Measurements from ENCODE around the gene PDE3A.

PDE3A gene

DNA sequence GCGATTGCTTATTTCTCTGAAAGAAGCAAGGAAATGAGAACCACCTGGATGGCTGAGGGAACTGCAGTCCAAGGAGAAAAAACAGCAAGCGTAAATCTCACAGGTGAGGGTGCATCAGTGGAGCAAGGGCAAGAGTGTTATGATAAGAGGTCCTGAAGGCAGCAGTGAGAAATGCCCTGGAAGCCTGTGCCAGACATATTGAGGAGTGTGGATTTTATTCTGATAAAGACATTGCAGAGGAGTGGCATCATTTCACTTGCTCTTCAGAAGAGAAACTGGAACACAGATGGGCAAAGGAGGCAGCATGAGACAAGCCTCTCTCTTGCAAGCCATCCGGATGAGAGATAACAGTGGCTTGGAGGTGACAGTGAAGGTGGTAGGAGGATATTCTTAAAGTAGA, 78.5 kb downstream of the PDE3A start:
- in situ Hi-C loops (cut with MboI; ENCODE audit: low sequenced_read_pairs, unreplicated experiment), result no loop called here
- DNase-seq (ENCODE audit: low spot score), result no peak
- TF ChIP-seq, protein P1, sequence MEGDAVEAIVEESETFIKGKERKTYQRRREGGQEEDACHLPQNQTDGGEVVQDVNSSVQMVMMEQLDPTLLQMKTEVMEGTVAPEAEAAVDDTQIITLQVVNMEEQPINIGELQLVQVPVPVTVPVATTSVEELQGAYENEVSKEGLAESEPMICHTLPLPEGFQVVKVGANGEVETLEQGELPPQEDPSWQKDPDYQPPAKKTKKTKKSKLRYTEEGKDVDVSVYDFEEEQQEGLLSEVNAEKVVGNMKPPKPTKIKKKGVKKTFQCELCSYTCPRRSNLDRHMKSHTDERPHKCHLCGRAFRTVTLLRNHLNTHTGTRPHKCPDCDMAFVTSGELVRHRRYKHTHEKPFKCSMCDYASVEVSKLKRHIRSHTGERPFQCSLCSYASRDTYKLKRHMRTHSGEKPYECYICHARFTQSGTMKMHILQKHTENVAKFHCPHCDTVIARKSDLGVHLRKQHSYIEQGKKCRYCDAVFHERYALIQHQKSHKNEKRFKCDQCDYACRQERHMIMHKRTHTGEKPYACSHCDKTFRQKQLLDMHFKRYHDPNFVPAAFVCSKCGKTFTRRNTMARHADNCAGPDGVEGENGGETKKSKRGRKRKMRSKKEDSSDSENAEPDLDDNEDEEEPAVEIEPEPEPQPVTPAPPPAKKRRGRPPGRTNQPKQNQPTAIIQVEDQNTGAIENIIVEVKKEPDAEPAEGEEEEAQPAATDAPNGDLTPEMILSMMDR (IDR thresholded peaks at IDR 0.05; ENCODE audit: borderline replicate concordance, control extremely low read depth, extremely low read depth, insufficient read depth, missing control alignments), result no peak

DNA sequence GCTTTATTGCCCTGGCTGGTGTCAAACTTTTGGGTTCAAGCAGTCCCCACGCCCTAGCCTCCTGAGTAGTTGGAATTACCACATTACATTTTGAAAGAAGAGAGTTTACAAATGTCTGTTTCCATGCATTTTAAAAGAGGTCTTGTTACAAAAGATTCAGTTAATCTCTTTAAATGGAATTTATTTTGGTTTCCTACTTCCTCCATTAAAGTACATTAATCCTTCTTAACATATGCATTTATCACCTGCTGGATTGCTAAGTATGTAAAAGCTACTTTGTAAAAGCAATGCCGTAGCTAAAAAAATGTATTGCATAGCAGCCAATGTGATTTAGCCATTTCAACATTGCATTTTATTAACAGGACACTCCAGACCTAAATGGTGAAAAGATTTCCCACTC, 80.4 kb downstream of the PDE3A start:
- in situ Hi-C loops (cut with MboI; ENCODE audit: low sequenced_read_pairs, unreplicated experiment), result no loop called here
- DNase-seq (ENCODE audit: low spot score), result no peak
- TF ChIP-seq, protein P1 (IDR thresholded peaks at IDR 0.05; ENCODE audit: borderline replicate concordance, control extremely low read depth, extremely low read depth, insufficient read depth, missing control alignments), result no peak

DNA sequence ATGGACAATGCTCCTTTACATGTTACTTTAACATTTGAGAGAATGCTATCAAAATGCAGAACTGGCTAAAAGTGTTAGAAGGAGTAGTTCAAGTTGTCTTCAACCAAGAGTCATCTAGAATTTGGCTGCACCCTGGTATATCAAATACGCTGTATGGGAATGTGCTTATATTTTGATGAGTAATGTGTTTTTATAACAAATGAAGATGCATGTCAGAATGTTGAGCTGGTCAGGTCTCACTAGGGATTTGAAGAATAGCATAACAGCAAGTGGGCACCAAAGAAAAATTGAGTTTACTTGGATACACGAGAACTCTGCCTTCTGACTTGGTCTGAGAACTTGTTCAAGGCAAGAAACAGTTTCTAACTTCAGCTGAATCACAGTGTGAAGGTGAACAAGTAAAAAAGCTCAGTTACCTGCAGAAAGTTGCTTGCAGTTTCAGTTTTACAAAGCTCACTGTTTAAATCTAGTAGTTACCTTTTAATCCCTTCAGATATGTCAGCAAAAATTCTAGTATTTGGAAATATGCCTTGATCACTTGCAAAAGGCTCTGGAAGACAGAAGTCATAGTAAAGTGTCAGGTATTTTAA, 82.3 kb downstream of the PDE3A start:
- TF ChIP-seq, protein P1 (IDR thresholded peaks at IDR 0.05; ENCODE audit: borderline replicate concordance, control extremely low read depth, extremely low read depth, insufficient read depth, missing control alignments), result no peak
- in situ Hi-C loops (cut with MboI; ENCODE audit: low sequenced_read_pairs, unreplicated experiment), result no loop called here
- DNase-seq (ENCODE audit: low spot score), result no peak

DNA sequence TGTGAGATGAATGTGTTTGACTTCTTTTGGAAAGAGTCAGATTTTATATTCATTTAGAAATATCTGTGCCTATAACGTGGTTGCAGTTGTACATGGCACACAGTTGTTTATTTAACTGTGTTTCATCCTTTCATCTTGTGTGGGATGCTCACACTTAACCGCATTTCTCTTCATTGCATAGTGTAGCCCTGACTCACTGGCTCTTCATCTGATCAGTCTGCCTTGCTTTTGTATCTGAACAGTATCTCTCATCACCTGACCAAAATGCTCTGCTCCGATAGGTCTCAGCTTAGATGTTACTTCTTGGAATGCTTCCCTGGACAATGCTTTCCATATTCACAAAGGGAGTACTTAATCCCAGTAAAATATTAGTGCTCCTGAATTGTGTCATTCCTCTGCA, 83.4 kb downstream of the PDE3A start:
- DNase-seq (ENCODE audit: low spot score), result no peak
- TF ChIP-seq, protein P1 (IDR thresholded peaks at IDR 0.05; ENCODE audit: borderline replicate concordance, control extremely low read depth, extremely low read depth, insufficient read depth, missing control alignments), result no peak
- in situ Hi-C loops (cut with MboI; ENCODE audit: low sequenced_read_pairs, unreplicated experiment), result no loop called here

DNA sequence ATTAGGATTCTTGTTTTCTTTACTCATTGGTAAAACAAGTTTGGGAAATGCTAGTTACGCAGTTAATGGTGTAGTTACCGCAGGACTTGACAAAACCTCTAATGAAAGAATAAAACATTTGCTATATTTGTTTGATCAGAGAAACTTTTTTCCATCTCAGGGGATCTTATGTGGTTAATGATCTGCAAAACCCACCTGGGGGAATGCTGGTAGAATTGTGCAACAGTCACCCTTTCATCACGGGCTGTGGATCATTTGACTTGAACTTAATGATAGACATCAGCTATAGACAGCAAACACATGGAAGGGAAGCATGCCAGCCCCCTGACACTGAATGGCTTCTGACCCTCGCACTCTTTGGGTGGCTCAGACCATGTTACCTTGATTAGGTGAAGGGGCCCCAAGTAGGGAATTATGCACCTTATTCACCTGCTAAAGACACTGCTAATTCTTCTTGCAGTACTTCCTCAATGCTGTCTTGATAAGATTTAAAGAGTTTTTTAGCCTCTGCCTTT, 84.2 kb downstream of the PDE3A start:
- in situ Hi-C loops (cut with MboI; ENCODE audit: low sequenced_read_pairs, unreplicated experiment), result no loop called here
- TF ChIP-seq, protein P1 (IDR thresholded peaks at IDR 0.05; ENCODE audit: borderline replicate concordance, control extremely low read depth, extremely low read depth, insufficient read depth, missing control alignments), result no peak
- DNase-seq (ENCODE audit: low spot score), result no peak

DNA sequence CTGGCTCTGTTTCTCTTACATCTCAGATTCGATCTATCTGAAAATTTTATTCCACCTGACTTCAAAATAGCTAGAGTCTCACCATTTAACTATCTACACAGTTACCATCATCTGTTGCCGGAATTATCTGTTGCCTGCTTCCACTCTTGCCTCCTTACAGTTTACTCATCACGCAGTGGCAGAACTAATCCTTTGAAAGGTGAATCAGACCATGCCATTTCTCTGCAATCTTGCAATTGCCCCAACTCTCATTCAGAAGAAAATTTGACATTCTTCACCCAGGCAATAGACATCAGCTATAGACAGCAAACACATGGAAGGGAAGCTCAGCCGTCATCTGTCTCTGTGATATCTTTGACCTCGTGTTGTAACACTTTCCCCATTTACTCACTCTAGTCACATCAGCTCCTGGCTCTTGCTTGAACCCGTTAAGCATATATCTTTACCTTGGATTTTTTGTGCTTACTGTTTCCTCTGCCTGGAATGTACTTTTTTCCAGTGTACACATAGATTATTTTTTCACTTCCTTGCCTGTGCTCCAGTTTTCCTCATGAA, 85.5 kb downstream of the PDE3A start:
- in situ Hi-C loops (cut with MboI; ENCODE audit: low sequenced_read_pairs, unreplicated experiment), result no loop called here
- TF ChIP-seq, protein P1 (IDR thresholded peaks at IDR 0.05; ENCODE audit: borderline replicate concordance, control extremely low read depth, extremely low read depth, insufficient read depth, missing control alignments), result no peak
- DNase-seq (ENCODE audit: low spot score), result no peak

Data from GM13976 (cell line).